ENCODE data around the gene CDK4.

DNA sequence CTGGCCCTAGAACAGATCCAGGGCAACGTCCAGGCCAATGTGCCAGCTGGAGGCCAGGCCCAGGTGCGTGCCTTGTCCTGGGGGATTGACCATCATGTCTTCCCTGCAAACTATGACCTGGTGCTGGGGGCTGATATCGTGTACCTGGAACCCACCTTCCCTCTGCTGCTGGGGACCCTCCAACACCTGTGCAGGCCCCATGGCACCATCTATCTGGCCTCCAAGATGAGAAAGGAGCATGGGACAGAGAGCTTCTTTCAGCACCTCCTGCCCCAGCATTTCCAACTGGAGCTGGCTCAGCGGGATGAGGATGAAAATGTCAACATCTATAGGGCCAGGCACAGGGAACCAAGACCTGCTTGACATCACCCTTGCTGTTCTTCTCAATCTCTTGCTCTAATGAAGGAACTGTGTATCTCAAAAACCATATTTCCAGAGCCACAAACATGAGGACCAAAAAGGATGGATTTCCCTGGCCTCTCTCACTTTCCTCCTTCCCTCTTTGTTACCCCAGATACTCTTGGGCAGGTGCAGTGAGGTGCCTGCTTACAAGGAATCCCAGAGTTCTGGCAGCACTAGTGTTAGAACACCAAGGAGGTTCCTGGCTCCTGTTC lies 28.3 kb upstream of the CDK4 start:
- TF ChIP-seq, protein P1, sequence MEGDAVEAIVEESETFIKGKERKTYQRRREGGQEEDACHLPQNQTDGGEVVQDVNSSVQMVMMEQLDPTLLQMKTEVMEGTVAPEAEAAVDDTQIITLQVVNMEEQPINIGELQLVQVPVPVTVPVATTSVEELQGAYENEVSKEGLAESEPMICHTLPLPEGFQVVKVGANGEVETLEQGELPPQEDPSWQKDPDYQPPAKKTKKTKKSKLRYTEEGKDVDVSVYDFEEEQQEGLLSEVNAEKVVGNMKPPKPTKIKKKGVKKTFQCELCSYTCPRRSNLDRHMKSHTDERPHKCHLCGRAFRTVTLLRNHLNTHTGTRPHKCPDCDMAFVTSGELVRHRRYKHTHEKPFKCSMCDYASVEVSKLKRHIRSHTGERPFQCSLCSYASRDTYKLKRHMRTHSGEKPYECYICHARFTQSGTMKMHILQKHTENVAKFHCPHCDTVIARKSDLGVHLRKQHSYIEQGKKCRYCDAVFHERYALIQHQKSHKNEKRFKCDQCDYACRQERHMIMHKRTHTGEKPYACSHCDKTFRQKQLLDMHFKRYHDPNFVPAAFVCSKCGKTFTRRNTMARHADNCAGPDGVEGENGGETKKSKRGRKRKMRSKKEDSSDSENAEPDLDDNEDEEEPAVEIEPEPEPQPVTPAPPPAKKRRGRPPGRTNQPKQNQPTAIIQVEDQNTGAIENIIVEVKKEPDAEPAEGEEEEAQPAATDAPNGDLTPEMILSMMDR (IDR thresholded peaks at IDR 0.05) = no peak
- TF ChIP-seq POLR2A (IDR thresholded peaks at IDR 0.05) = no peak

All from Peyer's patch (tissue), 4 donors.